ENCODE measurements around the gene ESAM.

GRCh38 chr11:124800226-124800929 lies 38.3 kb upstream of the ESAM start, which contains the start of gene MSANTD2:
- TF ChIP-seq POLR2A (IDR thresholded peaks at IDR 0.05) (peak in 2 of 4 donors; percentile 84 to 88), CTCF (IDR thresholded peaks at IDR 0.05) (peak in 2 of 6 experiments; percentile 7 to 8)

Measured in esophagus squamous epithelium (tissue), 4 donors.